ENCODE results near the gene KSR1.
A peak's percentile ranks its signal among the peaks of the same experiment; 100 is the strongest.

Gene KSR1

DNA sequence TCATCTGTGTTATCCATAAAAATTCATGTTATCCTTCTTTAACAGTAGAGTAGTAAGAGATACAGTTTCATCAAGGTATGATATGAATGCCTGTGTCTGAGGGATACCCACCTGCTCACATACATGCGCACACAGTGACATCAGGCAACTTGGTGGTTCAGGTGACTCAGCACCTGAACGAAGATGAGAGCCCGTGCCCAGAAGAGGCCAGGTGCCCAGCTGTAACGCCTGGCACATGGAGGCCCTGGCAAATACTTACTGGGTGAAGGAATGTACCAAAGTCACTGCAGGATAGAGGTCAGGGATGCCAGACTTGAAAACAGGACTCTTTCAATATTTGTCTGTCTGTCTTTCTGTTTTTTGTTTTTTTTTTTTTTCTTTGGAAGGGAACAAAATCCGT is 102.1 kb downstream of the KSR1 start:
- DNase-seq, result no peak

- peak; percentile 54 for DNase-seq
These were observed 102.7 kb downstream of the KSR1 start for GRCh38 chr17:27558842-27559505.

GRCh38 chr17:27559506-27560481 is 103.5 kb downstream of the KSR1 start:
- peak; percentile 40 for DNase-seq

DNA sequence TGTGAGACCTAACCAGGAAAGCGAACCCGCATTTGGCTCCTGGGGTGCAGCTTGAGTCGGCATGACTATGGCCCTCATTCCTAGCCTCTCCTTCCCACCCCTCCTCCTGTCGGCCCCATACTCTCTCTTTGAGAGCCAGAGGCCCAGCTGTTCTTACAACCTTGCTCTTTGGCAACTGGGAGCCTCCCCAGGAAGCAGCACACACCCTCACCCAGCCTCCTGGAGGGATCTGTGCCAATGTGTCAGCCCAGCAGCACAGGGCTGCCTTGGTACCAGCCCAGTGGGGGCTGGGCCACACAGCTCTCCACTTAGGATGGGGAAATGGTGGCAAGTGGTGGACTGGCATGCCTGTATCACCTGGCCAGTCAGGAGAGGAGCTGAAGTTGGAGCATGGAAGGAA is 104.4 kb downstream of the KSR1 start:
- no peak for DNase-seq

- DNase-seq, result no peak
These were observed 106.7 kb downstream of the KSR1 start for GRCh38 chr17:27562777-27563455.

GRCh38 chr17:27563532-27563931 is 107.3 kb downstream of the KSR1 start:
- DNase-seq, result no peak

DNA sequence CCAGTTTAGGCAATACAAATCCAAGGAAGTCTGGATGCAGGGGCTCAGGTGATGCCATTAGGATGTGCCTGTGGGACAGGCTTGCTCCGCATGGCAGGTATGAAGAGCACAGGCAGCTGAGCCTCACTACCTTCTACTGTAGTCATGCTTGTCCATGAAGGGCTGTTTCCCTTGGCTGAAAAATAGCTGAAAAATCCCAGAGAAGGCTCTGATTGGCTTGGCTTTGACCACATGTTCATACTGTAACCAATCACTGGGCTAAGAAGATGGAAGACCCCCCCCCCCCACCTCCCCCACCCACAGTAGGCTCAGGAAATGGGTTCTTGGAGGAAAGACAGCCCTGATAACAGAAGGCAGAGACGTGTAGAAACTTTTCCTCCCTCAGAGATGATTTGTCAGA is 108.2 kb downstream of the KSR1 start:
- DNase-seq, result peak; percentile 79

DNA sequence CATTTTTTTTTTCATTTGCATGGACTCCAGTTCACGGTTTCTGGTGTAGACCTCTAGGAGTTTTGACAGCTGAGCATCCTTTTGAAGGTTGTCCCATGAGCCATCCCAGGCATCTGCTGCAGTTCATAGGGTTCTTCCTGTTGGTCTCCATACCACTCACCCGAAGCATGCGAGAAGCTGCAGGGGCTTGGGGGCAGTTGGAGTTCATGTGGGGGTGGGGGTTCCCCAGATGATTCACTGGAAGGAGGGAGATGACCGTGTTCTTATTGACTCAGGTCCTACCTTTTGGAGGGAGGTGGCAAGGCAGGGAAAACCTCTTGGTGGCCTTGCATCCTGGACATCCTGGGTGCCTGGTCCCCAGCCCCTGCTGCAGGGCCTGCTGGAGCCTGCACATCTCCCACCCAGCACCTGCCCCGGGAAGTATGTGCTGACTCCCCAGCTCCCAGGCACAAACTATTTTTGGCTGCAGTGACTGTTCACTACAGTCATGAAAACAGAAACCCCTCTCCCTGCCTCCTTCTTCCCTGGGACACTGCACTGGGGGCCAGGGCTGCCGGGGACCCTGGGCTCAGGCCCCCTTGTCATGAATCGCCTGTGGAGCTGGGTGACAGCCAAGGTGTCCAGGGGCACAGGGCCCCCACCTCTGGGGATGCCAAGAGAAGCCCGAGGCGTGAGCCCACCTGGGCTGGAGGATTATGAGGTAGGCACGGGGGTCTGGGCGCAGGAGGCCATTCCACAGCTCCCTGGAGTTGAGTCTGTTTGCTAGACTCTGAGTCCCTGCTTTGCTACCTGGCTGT is 109.8 kb downstream of the KSR1 start:
- no peak for DNase-seq

DNA sequence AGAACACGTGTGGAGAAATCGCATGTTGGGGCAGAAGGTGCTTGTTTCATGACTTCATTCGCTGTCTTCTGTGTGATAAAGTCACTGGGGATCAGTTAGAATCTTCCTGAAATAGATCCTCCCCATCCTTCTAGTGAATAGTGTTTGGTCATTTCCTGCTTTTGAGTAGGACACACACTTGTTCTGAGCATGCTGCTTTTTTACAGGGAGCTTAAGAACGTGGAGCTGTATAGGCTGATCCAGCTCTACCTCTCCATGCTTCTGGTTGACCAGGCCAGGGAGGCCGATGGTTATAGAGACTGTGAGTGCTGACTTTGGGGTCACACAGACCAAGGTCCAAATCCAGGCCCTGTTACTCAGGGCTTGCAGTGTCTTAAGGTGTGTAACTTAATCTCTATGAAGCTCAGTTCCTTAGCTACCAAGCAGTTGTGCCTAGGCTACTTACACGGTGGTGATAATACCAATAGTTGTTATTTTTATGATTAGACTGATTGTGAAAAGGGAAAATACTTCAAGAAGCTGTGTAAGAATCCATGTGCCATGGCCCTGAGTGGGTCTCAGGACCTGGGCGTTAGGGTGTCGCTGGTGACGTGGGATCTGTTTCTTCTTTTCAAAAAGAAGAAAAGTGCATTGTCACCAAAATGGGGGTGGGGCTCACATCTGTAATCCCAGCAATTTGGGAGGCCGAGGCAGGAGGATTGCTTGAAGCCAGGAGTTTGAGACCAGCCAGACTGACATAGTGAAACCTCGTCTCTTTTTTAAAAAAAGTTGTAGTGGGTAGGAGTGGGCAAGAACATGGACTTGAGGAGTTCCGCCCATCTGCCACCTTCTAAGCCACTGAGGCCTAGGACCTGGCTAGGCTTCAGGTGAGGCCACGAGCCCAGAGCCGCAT is 110.7 kb downstream of the KSR1 start:
- peak; percentile 60 for DNase-seq

GRCh38 chr17:27567563-27567859 is 111.3 kb downstream of the KSR1 start:
- DNase-seq, result no peak

DNA sequence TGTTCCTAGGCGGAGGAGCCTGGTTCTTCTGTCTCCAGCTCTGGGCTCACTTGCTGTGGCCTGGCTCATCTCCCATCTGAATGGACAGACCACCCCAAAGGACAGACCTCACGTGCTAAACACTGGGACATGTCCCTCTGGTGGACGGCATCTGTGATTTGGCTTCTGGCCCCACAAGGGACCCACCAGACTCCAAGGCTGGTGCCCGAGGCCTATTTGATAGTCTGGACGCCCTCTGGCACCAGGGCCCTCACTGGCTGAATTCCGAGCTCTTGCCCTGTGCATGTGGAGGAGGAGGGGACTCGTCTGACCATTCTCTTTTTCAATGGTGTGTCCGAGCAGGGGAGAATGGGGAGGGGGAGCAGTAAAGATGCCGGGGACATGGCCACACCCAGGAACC is 112.0 kb downstream of the KSR1 start:
- DNase-seq, result no peak

DNA sequence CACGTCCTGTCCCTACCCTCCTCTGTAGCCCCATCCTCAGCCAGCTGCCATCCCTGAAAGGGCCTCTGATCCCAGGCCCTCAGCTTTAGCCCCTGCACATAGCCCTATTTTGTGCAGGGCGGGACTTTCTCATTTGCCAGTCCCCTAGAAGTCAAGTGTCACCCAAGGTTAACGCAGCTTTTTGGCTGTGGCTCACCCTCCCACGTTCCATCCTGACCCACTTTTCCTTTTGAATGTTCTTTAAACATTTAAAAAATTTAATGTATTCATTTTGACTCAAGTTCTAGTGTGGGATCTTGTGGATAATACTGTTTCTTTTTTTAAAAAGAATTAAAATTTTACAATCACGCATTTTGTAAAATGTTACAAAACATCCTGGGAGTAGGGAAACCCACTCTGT is 112.6 kb downstream of the KSR1 start:
- no peak for DNase-seq

GRCh38 chr17:27569257-27569722 is 113.0 kb downstream of the KSR1 start:
- peak; percentile 90 for DNase-seq

DNA sequence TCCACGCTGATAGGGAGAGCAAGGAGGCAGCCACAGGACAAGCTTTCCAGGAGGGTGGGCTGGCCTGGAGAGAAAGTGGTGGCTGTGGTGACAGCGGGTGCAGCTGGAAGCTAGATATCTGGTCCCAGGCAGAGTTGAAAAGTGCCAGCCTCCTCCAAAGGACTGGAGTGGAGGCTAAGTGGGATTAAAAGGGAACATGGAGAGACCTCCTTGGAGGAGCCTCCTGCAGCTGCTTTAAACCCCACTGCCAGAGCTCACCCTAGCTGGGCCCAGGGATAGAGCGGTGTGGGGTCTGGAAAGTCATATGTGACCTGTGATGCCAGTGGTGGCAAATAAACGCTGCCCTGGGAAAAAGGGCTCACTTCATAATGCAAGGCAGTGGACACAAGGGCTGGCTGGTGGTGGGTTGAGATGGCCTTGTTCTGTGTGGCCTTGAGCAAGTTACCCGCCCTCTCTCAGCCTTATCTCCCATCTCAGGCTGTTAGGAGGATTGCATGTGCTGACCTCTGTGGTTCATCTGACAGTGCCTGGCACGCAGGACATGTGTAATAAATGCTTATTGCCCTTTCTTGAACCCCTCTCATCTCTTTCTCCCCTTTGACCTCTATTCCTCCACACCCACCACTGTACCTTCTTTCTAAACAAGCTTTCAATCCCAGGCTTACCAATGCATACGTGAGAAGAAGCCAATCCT is 113.8 kb downstream of the KSR1 start:
- DNase-seq, result peak; percentile 96

GRCh38 chr17:27570578-27570914 is 114.3 kb downstream of the KSR1 start:
- no peak for DNase-seq

GRCh38 chr17:27571563-27572352 is 115.5 kb downstream of the KSR1 start:
- no peak for DNase-seq

DNA sequence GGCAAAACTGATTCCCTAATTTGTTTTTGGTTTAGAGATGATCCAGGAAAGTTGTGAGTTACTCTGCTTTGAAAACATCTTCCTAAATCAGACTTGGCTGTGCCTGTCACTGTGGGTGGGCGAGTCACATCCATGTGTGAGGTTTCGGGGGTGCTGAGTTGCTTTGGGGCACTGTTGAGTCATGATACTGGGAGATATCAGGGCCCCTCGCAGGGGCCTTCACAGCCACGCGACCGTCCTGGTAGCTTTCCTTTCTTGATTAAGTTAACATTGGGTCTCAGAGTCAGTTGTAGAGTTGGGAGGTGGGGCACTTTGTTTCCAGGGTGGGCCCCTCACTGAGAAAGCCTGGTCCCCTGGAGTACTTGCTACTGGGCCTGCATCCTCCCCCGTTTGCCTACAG is 116.4 kb downstream of the KSR1 start:
- DNase-seq, result peak; percentile 85

- DNase-seq, result no peak
These were observed 117.3 kb downstream of the KSR1 start for GRCh38 chr17:27573548-27573947.

DNA sequence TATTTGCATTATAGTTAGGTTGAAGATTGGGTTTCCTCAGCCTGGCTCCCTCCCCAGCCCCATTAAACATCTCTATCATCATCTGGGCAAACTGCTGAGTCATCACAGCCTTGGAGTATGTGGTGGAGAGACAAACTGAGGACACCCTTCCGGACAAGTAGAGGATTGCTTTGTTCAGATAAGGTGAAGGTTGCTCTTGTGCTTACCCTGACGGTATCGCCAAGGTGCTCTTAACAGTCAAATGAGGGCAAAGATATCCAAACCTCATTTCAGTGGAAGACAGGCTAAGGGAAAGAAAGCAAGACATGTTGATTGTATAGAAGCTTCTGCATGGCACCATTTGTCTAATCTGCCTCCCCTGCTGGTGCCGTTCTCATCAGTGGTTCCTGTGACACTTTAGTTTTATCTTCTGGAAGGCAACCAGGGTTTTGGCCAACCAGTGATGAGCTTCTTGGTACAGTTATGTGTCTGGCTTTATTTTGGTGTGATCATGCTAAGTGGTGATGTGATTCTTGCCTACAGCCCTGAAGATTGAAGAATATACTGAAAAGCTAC is 117.8 kb downstream of the KSR1 start:
- peak; percentile 97 for DNase-seq

Measured in hematopoietic multipotent progenitor cell treated with erythropoietin and hydrocortisone succinate and interleukin-3 and kit ligand, for 4 days (in vitro differentiated cells).